Ovary (tissue), 9 donors: ENCODE data around the gene DEFB110. TPM values are rescaled to one million over a fixed set of nuclear protein-coding genes. Genes with fewer than 3 reads are reported as not detected.

Experiments used
- DNase-seq, 5 donors: peaks; one replicate each; pipeline ENCODE4 v3.0.0-alpha.2; 2019 to 2020
- H3K27ac ChIP-seq, 2 donors: fragments of 200-600 bp; one replicate each; pipeline versions ENCODE4 v1.5.1 to v1.8.0; 2019 to 2022
- H3K27me3 ChIP-seq: fragments of 200-600 bp; one replicate; pipeline ENCODE4 v1.8.0; 2022
- H3K36me3 ChIP-seq: fragments of 200-600 bp; sonication (generic); one replicate; pipeline ENCODE4 v1.5.1; 2019
- H3K4me1 ChIP-seq: one replicate; pipeline ENCODE4 v1.8.1; 2013; ENCODE audit warnings: mild to moderate bottlenecking, moderate library complexity; ENCODE audit not compliant: insufficient read depth
- H3K4me3 ChIP-seq: fragments of 200-600 bp; sonication (generic); one replicate; pipeline ENCODE4 v1.5.1; 2017
- H3K9me3 ChIP-seq, 2 donors: fragments of 200-600 bp in 1 of 2; sonication (generic) in 1 of 2; one replicate each; pipeline versions ENCODE4 v1.5.1 to v1.8.1; 2013 to 2019; ENCODE audit warnings: mild to moderate bottlenecking in 1 of 2, moderate library complexity in 1 of 2
- EP300 ChIP-seq: sonication (generic); formaldehyde crosslinking; IDR thresholded peaks from one replicate; pipeline ENCODE4 v1.6.1; 2017; ENCODE audit warnings: antibody characterized with exemption
- POLR2A ChIP-seq: fragments of 450-650 bp; IDR thresholded peaks from one replicate; pipeline ENCODE4 v1.6.1; 2017; ENCODE audit warnings: antibody characterized with exemption, mild to moderate bottlenecking, moderate library complexity
- WGBS, 3 donors: extraction: QIAGEN DNeasy Blood & Tissue Kit in 1 of 3; methylation state at CpG; one replicate each; pipeline versions ENCODE4 v1.1.5 to v1.1.7; 2013 to 2017; 5-methylcytosine and 5-hydroxymethylcytosine counted together
- intact Hi-C, 4 donors: fragments of 100-400 bp; cut with DNase I; formaldehyde crosslinking; loops; one replicate each; pipeline versions ENCODE4 v1.11.0 to v1.15.1; 2022 to 2023
- polyA plus RNA-seq, 2 donors: library from polyadenylated mRNA; stranded (reverse); fragments of 200-250 nt in 1 of 2; fragments of 350-450 nt in 1 of 2; fragmentation: Illumina TruSeq in 1 of 2; extraction: RNeasy Lipid Tissue Mini Kit (QIAGEN cat#74804) in 1 of 2; gene quantifications; one replicate each; pipeline ENCODE4 v1.2.3, GENCODE V29; 2013 to 2014
- total RNA-seq, 7 donors: library from RNA; depleted of rRNA in 2 of 7; stranded (reverse); fragments of >200 nt in 2 of 7; fragmentation: NEBNext Ultra II Directional in 3 of 7; extraction: Animal tissue kit (Norgen Biotek cat#: 25700) in 3 of 7; gene quantifications; one replicate each; pipeline versions ENCODE4 v1.1.0 to v1.2.4, GENCODE V29; 2016 to 2023
- TF ChIP-seq, protein P1 (sequence below), 3 donors: fragments of 450-650 bp in 2 of 3; fragments of 200-600 bp in 1 of 3; IDR thresholded peaks; one replicate each; pipeline versions ENCODE4 v1.5.1 to v1.8.0; 2016 to 2022; ENCODE audit warnings: antibody characterized with exemption in 3 of 3, mild to moderate bottlenecking in 1 of 3
- donor health status: DM: no; HTN: no; CAD: no; lungs with moderate emphysema.
- donor health status: DM: no; HTN: no; CAD: no.
- donor health status: Bipolar disorder and iron deficiency.
- donor health status: DM: yes; HTN: yes; CAD: no.
- donor health status: DM: no; HTN: no; CAD: no.
- donor health status: DM: yes; HTN: yes; CAD: no.

Gene DEFB110
- total and polyA plus RNA-seq, 9 donors, result not detected

DNA sequence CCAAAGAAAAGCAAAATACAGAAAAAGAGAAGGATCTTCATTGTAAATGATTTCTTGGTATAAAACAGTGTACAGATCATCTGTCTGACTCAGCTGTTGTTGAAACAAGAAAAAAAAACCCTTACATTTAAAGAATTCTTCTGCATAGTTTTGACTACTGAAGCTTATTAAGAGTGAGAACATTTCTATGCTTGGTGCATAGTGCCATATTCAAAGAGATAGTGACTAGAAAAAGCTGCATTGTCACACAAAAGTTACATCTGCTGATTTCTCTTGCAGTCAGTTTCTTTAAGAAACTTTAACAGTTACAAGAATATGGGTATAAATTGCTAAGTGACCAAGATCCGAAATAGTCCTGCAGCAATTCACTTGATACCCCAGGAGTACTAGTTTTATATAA lies 28.0 kb upstream of the DEFB110 start, which contains the start of gene DEFB112:
Gene DEFB112 (minus strand): TSS at position 101 of the 400 bp plus-strand sequence. CDS start 60 bp downstream, at position 41.
- intact Hi-C loops, result no loop called here
- H3K9me3 ChIP-seq, result no peaks in the 10 kb centered on the region
- TF ChIP-seq POLR2A (no peak), EP300 (no peak)
- TF ChIP-seq, protein P1, sequence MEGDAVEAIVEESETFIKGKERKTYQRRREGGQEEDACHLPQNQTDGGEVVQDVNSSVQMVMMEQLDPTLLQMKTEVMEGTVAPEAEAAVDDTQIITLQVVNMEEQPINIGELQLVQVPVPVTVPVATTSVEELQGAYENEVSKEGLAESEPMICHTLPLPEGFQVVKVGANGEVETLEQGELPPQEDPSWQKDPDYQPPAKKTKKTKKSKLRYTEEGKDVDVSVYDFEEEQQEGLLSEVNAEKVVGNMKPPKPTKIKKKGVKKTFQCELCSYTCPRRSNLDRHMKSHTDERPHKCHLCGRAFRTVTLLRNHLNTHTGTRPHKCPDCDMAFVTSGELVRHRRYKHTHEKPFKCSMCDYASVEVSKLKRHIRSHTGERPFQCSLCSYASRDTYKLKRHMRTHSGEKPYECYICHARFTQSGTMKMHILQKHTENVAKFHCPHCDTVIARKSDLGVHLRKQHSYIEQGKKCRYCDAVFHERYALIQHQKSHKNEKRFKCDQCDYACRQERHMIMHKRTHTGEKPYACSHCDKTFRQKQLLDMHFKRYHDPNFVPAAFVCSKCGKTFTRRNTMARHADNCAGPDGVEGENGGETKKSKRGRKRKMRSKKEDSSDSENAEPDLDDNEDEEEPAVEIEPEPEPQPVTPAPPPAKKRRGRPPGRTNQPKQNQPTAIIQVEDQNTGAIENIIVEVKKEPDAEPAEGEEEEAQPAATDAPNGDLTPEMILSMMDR (IDR thresholded peaks at IDR 0.05), result no peak
- no peak for DNase-seq
- no peaks in the 10 kb centered on the region for H3K27me3 ChIP-seq
- H3K4me1 ChIP-seq, result no peaks in the 10 kb centered on the region
- no peak within 1 kb of the TSS for H3K4me3 ChIP-seq
- 84 to 86% (median 85%) methylated on average over 1 of the region's 1 CpG for WGBS, 3 donors
- H3K36me3 ChIP-seq, result no peaks in the 10 kb centered on the region
- no peak within 1 kb of the TSS for H3K27ac ChIP-seq

DNA sequence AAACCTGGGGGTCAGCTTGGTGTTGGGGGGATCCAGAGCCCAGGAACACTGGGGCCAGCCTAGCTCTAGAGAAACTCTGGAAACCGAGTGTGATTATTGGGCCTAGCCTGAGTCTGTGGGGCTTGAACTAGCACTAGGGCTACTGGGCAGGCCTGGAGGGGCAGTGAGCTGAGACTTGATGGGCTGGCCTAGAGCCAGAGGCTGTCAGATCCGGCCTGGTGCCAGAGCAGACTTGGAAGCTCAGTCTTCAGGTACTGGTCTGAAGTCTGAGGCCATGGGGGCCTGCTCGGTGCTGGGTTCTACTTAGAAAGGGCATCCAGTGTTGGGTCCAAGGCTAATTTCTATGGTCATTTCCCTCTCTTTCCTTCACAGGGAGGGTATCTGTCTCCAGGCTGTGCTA lies 25.2 kb upstream of the DEFB110 start:
- H3K9me3 ChIP-seq, result no peaks in the 10 kb centered on the region
- WGBS, 3 donors, result 71 to 77% (median 74%) methylated on average over 3 of the region's 3 CpGs
- no peak for DNase-seq
- H3K4me3 ChIP-seq, result no peak overlapping the region
- no peaks in the 10 kb centered on the region for H3K36me3 ChIP-seq
- no peaks in the 10 kb centered on the region for H3K4me1 ChIP-seq
- intact Hi-C loops, result no loop called here
- H3K27me3 ChIP-seq, result no peaks in the 10 kb centered on the region
- TF ChIP-seq POLR2A, result no peak
- no peak for TF ChIP-seq EP300
- TF ChIP-seq, protein P1 (IDR thresholded peaks at IDR 0.05), result no peak
- no peak overlapping the region for H3K27ac ChIP-seq

DNA sequence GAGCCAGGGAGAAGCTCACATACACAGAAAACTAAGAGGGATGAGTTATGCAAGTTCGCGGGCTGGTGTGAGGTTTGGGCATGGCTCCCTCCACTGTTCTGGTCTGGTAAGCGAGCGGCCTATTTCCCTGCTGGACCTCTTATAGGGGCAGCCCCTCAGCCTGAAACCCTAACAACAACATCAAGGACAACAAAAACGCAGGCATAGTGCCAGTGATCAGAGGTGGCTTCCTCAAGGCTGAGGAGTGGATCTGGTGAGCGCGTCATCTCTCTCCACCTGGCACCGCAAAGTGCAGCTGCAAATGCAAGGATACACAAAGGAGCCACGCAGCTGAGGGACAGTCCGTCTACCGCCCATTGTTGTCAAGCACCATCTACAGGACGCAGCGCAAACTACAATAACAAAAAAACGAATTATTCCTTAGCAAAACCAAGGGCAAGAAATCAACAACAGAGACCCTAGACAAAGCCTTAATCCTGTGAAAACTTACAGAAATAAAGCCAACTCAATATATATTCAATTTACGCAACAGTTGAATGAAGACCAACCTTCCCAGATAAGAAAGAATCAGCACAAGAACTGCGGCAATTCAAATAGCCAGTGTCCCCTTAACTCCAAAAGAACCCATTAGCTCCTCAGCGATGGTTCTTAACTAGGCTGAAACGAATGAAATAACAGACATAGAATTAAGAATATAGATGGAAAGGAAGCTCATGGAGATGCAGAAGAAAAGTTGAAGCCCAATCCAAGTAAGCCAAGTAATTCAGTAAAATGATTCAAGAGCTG lies 9.2 kb upstream of the DEFB110 start:
- intact Hi-C loops, result no loop called here
- no peaks in the 10 kb centered on the region for H3K36me3 ChIP-seq
- TF ChIP-seq, protein P1 (IDR thresholded peaks at IDR 0.05), result no peak
- TF ChIP-seq POLR2A (no peak), EP300 (no peak)
- H3K9me3 ChIP-seq, result no peaks in the 10 kb centered on the region
- DNase-seq, result no peak
- no peak overlapping the region for H3K4me3 ChIP-seq
- 46 to 54% (median 52%) methylated on average over 18 of the region's 18 CpGs for WGBS, 3 donors
- H3K27me3 ChIP-seq, result no peaks in the 10 kb centered on the region
- no peaks in the 10 kb centered on the region for H3K4me1 ChIP-seq
- no peak overlapping the region for H3K27ac ChIP-seq

DNA sequence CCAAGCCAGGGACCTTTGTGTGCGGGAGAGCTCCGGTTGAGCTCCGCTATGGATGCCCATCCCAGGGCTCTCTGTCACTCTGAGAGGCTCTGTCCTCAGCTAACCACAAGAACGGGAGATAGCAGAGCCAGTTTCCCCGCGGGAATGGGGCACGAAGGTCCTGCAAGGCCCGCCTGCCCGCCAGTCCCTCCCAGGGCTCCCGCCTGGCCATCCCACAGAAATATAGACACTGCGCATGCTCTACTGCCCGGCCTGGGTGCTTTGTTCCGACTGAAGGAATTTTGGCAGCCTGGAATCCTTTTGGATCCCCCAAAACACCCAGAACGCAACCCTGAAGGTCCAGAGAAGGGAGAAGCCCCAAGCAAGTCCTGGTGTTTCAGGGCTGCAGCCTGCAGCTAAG lies 8.6 kb upstream of the DEFB110 start:
- WGBS, 3 donors, result 88 to 89% (median 89%) methylated on average over 14 of the region's 14 CpGs
- DNase-seq, result no peak
- Histone ChIP-seq H3K4me1 (no peaks in the 10 kb centered on the region), H3K36me3 (no peaks in the 10 kb centered on the region), H3K9me3 (no peaks in the 10 kb centered on the region), H3K27me3 (no peaks in the 10 kb centered on the region), H3K27ac (no peak overlapping the region), H3K4me3 (no peak overlapping the region)
- intact Hi-C loops, result no loop called here
- TF ChIP-seq EP300, result no peak
- TF ChIP-seq POLR2A, result no peak
- TF ChIP-seq, protein P1 (IDR thresholded peaks at IDR 0.05), result no peak
